Ramos (cell line): ENCODE data around the gene GLT6D1.

ENCODE experiments used
- in situ Hi-C: fragments of 300-500 bp; cut with MboI; formaldehyde crosslinking; loops from one replicate; pipeline ENCODE4 v1.14.3; 2022; ENCODE audit warnings: low sequenced_read_pairs; ENCODE audit not compliant: unreplicated experiment

The GLT6D1 gene

DNA sequence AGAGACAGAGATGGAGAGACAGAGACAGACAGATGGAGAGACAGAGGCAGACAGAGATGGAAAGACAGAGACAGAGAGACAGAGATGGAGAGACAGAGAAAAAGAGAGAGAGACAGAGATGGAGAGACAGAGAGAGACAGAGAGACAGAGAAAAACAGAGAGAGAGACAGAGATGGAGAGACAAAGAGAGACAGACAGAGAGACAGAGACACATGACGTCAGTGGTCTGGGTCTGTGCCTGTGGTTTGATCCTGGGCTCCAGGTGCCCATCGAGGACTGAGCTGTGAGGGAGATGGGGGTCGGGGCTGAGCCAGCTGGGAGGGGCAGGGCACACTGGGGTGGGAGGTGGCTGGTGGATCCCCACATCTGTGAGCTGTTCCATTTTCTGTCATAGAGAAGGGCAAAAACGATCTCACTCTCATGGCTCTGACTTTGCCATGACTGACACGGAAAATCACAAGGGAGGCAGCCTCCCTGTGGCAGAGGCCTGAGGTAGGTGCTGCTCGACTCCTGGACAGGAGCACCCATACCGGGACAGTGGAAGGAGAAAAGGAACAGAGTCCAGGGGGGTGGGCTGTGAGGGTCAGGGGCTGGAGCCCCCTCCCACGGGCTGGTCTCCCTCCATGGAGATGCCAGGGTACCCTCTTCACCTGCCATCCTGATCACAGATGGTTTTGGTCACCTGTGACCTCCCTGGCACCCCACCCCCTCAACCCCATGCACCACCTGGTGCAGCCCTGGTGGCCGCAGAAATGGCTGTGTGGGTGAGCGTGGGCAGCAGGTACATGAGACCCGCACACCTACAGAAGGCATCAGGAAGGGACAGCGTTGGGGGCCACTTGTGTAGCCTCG, 28.8 kb downstream of the GLT6D1 start:
- in situ Hi-C loops = no loop called here

DNA sequence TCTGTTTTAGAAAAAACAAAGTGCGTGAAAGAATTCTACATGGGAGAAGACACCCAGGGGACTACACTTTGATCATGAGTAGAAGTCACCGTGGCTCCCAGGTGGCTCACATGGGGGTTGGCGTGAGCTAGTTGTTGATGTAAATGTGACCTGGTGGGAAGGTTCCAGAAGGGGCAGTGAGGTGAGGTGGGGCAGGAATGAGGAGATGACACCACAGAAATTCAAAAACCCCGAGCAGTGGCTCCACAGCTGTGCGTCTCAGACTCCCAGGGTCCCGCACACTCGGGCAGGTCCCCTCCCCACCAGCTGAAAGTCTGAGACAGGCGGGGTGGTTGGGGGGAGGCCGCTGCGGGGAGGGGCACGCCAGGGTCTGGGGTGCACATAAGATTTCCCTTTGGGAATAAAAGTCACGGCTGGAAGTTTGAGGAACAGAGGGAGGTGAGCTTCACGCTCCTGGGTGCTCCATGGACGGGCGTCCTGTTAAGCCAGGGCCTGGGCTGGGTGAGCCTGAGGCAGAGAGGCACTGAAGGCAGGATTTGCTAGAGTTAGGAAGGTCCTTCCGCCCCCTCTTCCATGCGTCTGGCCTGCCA, 29.9 kb downstream of the GLT6D1 start:
- in situ Hi-C loops = no loop called here

DNA sequence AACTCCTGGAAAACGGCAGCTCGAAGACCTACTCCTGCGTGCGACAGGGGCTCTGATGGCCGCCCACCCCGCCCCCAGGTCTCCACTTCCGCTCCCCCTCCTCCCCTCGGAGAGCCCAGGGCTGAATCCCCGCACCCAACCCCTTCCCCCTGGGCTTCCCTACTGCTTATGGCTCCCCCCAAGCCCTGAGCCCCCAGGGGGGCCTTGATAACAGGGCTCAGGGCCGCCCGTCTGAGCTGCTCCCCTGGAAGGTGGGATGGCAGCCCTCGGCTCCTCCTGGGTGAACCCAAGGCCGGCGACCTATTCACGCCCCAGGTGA, 30.4 kb downstream of the GLT6D1 start:
- in situ Hi-C loops = no loop called here

DNA sequence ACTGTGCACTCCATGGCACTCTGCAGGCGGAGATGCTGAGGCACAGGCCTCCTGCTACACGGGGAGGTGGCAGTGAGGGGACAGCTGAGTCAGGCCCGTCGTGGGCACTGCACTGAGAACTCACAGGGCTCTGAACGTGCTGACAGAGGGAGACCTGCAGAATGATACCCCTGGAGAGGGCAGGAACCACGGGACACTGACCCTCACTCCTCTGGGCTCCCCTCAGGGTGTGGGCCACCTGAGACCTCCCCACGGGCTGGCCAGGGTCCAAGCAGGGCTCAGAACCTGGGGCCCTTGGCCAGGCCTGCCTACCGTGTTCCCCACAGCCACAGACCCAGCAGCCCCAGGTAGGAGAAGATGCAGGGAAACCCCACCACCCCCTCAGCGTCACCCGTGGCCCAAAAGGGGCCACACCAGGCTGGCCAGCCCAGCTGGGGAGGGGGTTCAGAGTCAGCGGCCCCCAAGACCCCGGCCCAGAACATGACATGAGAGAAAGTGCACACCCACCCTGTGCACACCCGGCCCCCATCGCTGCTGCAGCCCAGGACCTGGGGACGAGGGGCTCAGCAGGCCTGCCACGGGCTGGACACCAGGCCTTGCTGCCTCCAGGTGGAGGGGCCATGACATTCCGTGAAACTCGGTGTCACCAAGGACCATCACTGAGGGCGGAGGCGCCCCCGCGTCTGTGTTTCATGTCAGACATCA, 30.9 kb downstream of the GLT6D1 start:
- in situ Hi-C loops = no loop called here

DNA sequence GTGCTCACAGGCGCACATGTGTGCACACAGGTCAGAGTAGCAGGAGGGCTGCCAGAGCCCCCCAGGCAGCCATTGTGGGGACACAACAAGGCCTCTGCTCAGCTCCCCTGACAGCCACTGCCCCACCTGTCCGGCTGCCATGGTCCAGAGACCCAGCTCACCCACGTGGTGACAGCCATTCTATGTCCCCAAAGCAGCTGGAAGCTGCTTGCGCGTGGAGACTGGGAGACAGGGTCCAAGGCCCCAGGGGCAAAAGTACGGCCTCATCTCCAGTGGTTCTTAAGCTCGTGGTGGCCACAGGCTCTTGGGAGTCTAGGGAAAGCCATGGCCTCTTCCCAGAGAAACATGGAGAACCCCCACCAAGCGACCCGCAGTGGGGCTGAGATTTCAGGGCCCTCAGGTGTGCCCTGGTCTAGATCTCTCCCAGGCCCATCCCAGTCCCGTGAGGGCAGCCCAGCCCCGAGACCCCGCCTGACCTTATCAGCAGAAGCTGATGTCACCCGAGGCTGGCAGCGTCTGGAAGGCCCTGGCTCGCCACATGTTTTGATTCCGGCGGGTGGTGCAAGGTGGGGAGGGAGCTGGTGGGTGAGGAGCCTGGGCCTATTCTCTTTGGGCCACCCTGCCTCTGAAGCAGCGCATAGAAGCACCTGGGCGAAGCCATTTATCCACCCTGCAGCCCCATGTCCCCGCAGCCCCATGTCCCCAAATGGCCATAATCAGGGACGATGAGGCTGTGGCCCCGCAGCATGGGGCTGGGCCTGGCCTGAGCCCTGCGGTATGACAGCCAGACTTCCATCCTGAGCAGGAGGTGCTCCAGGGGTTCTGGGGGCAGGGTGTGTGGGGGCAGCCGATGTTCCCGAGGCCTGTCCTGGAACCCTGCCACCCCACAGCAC, 31.7 kb downstream of the GLT6D1 start:
- in situ Hi-C loops = no loop called here

DNA sequence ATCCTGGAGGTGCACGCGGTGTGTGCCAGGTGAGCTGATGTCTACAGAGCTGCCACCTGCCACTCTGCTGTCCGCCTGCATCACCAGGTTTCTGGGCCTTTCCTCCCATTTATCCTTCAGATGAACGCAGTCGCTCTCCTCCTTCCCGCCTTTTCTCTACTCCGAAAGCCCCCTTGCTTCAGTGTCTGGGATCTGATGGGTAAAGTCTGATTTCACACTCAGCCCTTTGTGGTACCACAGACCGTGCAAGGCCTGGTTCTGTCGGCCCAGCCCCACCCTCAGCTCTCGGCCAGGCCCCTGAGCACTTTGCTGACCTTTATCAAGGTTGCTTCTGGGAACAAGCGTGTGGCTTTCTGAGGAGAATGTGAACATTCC, 32.5 kb downstream of the GLT6D1 start:
- in situ Hi-C loops = no loop called here

DNA sequence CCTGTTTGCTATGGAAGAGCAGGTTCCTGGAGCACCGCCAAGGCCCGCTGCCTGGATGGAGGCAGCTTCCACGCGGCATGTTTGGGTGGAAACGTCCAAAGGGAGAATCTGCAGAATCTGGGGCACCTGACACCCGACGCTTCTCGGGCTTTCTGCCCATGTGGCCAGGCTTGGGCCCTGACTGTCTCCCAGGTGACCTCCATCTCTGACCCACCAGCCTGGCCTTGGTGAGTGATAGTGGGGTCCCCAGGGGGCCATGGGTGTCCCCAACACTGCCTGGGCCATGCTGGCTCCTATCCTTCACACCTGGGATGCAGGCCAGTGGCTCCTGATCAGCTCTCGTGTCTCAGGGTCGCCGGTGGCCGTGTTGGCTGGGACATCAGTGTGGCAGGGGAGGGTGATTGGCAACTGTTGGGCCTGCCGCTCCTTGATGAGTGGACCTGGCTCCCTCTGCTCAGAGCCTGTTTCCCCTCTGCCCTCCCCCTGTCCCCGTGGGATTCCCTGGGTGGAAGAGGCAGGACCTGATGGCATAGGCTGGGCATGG, 34.0 kb downstream of the GLT6D1 start:
- in situ Hi-C loops = no loop called here

DNA sequence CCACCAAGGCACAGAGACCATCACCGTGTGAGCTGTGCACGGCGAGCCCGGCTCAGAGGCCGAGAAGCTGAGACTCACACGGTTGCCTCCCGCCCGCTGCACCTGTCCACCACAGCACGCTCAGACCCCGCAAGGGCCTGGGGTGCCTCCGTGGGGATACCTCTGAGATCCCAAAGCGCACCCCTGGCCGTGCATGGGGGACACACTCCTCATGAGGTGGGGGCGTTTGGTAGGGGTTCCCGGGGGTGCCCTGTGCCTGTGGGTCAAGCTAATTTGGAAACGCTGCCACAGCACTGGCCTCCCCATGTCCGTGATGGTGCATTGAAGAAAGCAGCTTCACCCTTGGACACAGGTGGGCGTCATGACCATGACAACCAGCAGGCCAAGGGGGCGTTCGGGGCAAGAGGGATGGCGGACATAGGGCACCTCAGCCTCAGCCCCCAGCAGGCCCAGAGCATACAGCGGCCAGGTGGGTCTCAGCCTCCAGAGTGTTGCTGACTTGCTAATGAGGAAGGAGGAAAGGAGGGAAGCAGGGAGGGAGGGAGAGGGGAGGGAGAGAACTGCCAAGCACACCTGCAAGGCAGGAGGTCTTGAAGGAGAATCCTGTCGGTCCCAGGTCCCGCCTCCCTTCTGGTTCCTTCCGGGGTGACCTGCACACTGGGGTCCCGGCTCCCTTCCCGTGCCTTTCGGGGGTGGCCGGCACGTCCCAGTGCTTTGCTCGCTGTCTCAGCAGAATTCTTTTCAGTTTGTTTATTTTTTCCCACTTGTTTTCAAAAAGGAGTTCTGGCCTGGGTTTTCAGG, 34.7 kb downstream of the GLT6D1 start:
- in situ Hi-C loops = no loop called here

DNA sequence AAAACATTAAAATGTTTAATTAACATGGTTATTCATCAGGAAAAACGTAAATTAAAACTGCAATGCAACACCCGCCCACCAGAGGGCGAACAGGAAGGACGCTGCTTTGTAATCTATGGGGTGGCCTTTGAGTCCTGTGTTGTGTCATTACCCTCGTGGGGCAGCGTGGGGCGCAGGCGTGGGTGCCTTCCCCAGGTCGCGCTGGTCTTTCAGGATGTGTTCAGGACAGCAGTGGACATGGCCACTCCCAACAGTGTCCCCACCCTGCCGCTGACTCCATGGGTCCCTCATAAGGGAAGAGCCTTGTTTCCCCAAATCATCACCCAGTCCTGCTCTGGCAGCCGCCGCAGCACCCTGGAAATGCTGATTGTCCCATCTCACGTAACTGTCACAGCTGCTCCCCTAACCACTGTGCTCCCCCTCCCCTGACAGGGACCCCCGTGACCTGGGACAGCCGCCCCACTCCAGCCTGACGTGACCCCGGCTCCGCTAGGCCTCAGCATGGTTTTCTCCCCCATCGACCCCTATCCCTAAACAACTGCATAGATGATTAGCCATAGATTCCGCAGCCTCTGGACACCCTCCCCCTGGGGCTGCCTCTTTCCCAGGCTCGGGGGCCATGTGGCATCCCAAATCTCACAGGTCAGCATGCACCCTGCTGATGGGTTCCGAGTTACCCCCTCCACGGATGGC, 36.4 kb downstream of the GLT6D1 start:
- in situ Hi-C loops = no loop called here

DNA sequence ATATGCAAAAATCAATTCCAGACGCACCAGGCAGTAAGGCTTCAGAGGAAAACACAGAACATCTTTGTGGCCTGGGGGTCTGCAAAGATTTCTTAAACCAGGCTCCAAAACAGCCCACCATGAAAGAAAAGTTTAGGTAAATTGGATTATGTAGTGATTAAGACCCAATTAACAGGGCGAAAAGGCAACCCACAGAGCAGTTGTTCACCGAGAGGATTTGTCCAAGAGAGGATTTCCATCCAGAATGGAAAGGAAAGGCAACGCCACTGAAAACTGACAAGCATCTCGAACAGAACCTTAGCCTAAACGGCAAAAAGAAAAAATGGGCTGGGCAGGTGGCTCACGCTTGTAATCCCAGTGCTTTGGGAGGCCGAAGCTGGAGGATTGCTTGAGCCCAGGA, 37.4 kb downstream of the GLT6D1 start:
- in situ Hi-C loops = no loop called here

DNA sequence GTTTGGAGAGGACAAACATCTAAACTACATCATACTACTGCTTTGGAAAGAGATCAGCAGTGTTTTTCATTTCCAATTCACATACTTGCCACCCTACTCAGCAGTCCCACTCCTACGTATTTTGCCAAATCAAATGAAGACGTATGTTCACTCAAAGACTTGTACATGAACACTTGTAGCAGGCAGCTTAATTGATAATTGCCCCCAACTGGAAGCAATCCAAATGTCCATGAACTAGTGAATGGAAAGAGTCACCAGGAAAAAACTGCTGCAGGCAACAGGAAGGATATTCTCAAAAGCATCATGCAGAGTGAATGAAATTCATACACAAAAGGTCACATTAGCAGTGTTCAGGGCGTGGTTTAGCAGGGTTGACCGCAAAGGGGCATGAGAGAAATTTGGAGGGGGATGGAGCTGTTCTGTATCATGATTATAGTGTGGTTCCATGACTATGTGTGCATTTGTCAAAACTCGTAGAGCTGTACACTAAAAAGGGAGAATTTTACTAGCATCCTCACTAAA, 39.0 kb downstream of the GLT6D1 start:
- in situ Hi-C loops = no loop called here

DNA sequence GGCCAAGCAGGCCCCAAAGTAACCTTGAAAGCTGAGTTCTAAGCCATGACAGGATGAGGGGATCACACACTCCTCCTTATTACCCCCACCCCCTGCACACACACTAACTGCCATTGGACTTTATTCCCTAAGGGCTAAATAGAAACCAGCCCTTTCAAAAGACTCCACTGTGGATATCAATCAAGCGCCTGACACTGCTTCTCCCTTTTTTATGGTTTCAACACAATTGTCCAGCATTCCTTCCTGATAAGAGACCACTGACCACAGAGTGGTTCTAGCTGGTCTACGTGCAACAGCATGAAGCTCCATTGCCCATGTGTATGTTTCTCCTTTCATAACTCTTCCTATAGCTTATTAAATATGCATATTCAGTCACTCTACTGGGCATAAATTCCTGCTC, 43.1 kb downstream of the GLT6D1 start:
- in situ Hi-C loops = no loop called here

DNA sequence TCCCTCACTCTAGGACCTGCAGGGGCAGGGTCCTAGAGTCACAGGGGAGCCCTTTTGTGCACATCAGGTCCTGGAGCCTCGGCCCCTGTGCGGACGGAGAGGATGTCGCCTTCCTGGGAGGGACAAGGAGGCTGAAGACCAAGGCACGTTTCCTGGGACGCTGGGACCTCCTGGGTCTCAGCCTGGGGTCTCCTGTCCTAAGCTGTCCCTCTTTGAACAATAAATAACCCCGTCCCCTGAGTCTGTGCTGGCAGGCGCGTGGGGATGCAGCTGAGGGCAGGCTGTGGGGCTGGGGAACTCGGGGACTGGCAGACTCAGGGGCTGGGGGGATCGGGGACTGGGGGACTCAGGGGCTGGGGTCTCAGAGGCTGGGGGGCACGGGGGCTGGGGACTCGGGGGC, 46.7 kb downstream of the GLT6D1 start:
- in situ Hi-C loops = no loop called here

DNA sequence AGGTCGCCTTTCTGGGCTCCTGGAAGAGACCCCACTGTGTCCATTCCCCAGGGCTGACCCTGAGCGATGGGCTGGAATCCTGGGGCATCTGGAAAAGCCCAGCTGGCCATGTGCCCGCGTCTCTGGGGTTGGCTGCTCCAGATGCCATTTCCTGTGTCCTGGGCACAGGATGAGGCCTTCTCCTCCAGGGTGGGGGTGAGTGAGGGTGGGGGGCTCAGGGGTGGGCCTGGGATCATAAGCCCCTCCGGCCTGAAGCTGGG, 47.1 kb downstream of the GLT6D1 start:
- in situ Hi-C loops = no loop called here

DNA sequence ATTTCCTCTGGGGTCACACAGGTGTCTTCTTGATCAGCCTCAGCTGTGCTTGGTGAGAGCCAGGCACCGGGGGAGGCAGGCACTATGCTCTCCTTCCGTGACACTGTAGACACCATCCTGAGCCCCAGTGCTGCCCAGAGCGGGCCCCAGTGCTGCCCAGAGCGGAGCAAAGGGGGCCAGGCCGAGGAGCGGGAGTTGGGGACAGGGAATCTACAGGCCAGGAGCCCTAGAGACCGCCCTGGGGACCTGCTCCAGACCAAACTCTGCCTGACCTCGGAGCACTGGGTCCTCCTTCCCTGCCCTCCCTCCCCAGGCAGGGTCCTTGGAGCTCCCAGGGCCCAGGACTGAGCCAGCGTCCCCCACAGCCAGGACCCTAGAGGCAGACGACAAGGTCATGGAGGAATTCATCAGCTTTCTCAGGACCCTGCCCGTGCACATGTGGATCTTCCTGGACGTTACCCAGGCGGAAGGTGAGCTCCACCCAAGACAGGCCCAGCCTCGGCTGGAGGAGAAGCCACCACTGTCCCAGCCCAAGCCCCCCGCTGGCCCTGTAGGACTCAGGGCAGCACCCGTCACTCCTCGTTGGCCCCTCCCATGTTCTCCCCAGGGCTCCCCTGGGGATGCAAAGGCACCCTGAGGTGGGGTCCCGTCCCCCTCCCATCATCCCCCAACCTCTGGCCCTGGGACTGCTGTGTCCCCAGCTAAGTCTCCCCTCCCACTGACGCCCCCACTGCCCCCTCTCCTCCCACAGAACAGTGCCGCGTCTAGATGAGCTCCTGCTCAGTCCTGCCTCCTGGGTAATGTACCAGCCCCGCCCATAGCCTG, 47.6 kb downstream of the GLT6D1 start:
- in situ Hi-C loops = no loop called here

DNA sequence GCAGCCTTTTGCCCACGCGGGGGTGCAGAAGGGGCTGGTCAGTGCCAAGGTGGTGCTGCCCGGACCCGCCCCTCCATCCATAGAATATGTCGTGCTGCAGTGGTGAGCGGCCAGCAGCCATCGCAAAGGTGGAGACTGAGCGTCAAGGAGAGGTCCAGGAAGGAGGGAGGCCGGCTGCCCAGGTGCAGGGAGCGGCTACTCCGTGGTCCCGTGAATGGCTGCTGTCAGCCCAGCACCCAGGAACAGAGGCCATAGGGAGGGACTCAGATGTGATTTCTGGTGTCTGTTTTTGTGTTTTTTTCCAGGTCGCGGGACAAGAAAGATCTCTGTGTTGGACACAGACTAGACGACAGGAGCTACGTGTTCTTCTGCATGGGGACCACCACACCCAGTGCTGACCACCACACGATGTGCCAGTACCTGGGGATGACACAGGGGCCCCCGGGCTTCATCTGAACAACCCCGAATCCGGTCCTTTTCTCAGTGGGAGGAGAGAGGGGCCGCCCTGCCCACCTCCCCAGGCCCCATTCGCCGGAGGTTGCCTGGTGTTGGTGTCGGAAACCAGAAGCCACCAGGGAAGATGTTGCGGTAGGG, 48.8 kb downstream of the GLT6D1 start:
- in situ Hi-C loops = no loop called here

DNA sequence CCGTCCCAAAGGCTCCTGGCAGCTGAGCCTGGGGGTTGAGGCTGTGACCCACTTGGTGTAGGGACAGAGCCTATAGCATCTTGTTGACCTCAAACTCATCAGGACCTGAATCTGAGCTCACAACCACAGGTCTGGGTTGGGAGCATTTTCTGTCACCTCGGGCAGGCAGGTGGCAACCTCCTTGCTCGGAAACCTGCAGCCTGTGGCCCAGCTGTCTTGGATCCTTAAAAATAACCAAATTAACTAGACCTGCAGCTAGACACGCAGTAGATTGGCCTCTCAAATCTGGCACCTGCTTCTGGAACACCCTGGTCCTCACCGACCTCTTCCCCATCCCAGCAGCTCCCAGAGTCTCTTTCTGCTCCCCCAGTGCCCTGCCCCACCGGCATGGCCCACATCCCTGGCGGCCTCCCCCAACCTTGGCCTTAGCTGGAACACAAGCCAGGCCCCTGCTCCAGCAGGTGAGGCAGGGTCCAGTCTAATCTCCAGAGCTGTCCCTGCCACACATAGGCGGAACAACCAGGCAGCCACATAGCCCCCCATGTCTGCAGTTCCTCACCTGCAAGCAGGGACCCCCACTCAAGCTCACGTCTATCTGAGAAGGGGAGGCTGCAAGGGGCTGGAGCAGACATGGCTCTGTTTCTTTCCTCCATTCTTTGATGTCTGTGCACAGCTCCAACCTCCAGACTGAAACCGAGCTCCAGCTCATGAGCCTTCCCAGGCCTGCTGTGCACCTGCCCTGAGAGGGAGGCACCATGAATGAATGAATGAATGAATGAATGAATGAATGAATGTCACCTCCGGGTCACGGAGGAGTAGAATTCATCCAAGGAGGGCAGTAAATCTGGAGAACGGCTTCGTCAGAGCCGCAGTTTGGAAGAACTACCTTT, 49.5 kb downstream of the GLT6D1 start:
- in situ Hi-C loops = no loop called here
